Testis (tissue), 3 donors: Measurements from ENCODE around the gene BAIAP3. TPM values are rescaled to one million over a fixed set of nuclear protein-coding genes. Genes with fewer than 3 reads are reported as not detected.

Source experiments
- DNase-seq: peaks from one replicate; pipeline ENCODE4 v3.0.0-alpha.2; 2019
- H3K27ac ChIP-seq, 2 donors: fragments of 200-600 bp; sonication (generic); one replicate each; pipeline ENCODE4 v1.5.1; 2019
- H3K27me3 ChIP-seq: fragments of 200-600 bp; sonication (generic); one replicate; pipeline ENCODE4 v1.5.1; 2019
- H3K36me3 ChIP-seq: fragments of 200-600 bp; sonication (generic); one replicate; pipeline ENCODE4 v1.5.1; 2017; ENCODE audit warnings: low read depth; ENCODE audit errors: missing control alignments
- H3K4me1 ChIP-seq: fragments of 200-600 bp; sonication (generic); one replicate; pipeline ENCODE4 v1.5.1; 2019
- H3K4me3 ChIP-seq, 2 donors: fragments of 200-600 bp; sonication (generic); one replicate each; pipeline ENCODE4 v1.5.1; 2017 to 2019
- H3K9me3 ChIP-seq: fragments of 200-600 bp; sonication (generic); one replicate; pipeline ENCODE4 v1.5.1; 2017
- CTCF ChIP-seq, 3 experiments: fragments of 450-650 bp in 2 of 3; fragments of 200-600 bp in 1 of 3; sonication (generic) in 1 of 3; IDR thresholded peaks; one replicate each; pipeline ENCODE4 v1.5.1; 2016 to 2019; ENCODE audit warnings: antibody characterized with exemption in 3 of 3, mild to moderate bottlenecking in 2 of 3, moderate library complexity in 1 of 3
- POLR2A ChIP-seq: fragments of 450-650 bp; IDR thresholded peaks from one replicate; pipeline ENCODE4 v1.6.1; 2017; ENCODE audit warnings: antibody characterized with exemption, mild to moderate bottlenecking, moderate library complexity
- WGBS, 2 donors: methylation state at CpG; one replicate each; pipeline ENCODE4 v1.1.5; 2018; 5-methylcytosine and 5-hydroxymethylcytosine counted together
- intact Hi-C: fragments of 100-400 bp; cut with DNase I; formaldehyde crosslinking; loops from one replicate; pipeline ENCODE4 v1.15.1; 2023; ENCODE audit warnings: low total_unique reads
- polyA plus RNA-seq: library from polyadenylated mRNA; stranded (reverse); fragments of 350-450 nt; fragmentation: Illumina TruSeq; extraction: RNeasy Lipid Tissue Mini Kit (QIAGEN cat#74804); gene quantifications from one replicate; pipeline ENCODE4 v1.2.3, GENCODE V29; 2014; ENCODE audit warnings: low read depth, low replicate concordance; ENCODE audit not compliant: insufficient read depth
- total RNA-seq, 2 donors: library from RNA; depleted of rRNA; stranded (reverse); fragments of >200 nt; gene quantifications; one replicate each; pipeline ENCODE4 v1.2.3, GENCODE V29; 2016

Gene BAIAP3
- total and polyA plus RNA-seq, 3 donors from 2014 or later: 23.0 to 60.4 (median 29.8) TPM

GRCh38 chr16:1393613-1394176 is 60.2 kb downstream of the BAIAP3 start:
- Histone ChIP-seq H3K4me3 (no peak overlapping the region), H3K4me1 (no peaks in the 10 kb centered on the region), H3K9me3 (no peaks in the 10 kb centered on the region), H3K36me3 (no peaks in the 10 kb centered on the region), H3K27ac (no peak overlapping the region), H3K27me3 (no peaks in the 10 kb centered on the region)
- intact Hi-C loops: no loop called here
- no peak for DNase-seq
- no peak for TF ChIP-seq POLR2A
- no peak for TF ChIP-seq CTCF (IDR thresholded peaks at IDR 0.05)
- 97 to 99% methylated on average over 10 to 18 of the region's 21 CpGs for WGBS, 2 donors

- TF ChIP-seq POLR2A (no peak), CTCF (IDR thresholded peaks at IDR 0.05) (no peak)
- WGBS, 2 donors: 91 to 93% methylated on average over 16 to 19 of the region's 19 CpGs
- Histone ChIP-seq H3K27me3 (no peaks in the 10 kb centered on the region), H3K4me3 (no peak overlapping the region), H3K9me3 (no peaks in the 10 kb centered on the region), H3K4me1 (no peaks in the 10 kb centered on the region), H3K36me3 (no peaks in the 10 kb centered on the region), H3K27ac (no peak overlapping the region)
- DNase-seq: no peak
- intact Hi-C loops: no loop called here
These were observed 61.0 kb downstream of the BAIAP3 start for GRCh38 chr16:1394367-1394951.

- H3K36me3 ChIP-seq: no peaks in the 10 kb centered on the region
- WGBS, 2 donors: 85 to 86% methylated on average over 15 to 21 of the region's 22 CpGs
These were observed 62.1 kb downstream of the BAIAP3 start for GRCh38 chr16:1395444-1396031.

GRCh38 chr16:1397779-1398178 is 64.3 kb downstream of the BAIAP3 start:
- Histone ChIP-seq H3K4me3 (no peak overlapping the region), H3K36me3 (no peaks in the 10 kb centered on the region), H3K9me3 (no peaks in the 10 kb centered on the region), H3K27me3 (no peaks in the 10 kb centered on the region), H3K27ac (no peak overlapping the region), H3K4me1 (no peaks in the 10 kb centered on the region)
- DNase-seq: no peak
- intact Hi-C loops: no loop called here
- TF ChIP-seq CTCF (IDR thresholded peaks at IDR 0.05) (no peak), POLR2A (no peak)
- 94 to 97% methylated on average over 12 to 20 of the region's 21 CpGs for WGBS, 2 donors

More at GRCh38 chr16:1395444-1396031, 62.1 kb downstream of the BAIAP3 start:
- TF ChIP-seq POLR2A (no peak), CTCF (IDR thresholded peaks at IDR 0.05) (no peak)
- Histone ChIP-seq H3K27me3 (no peaks in the 10 kb centered on the region), H3K4me3 (no peak overlapping the region), H3K9me3 (no peaks in the 10 kb centered on the region), H3K4me1 (no peaks in the 10 kb centered on the region), H3K27ac (no peak overlapping the region)
- DNase-seq: no peak
- intact Hi-C loops: no loop called here
